H1 (cell line): Measurements from ENCODE around the gene RALGAPA2. TPM values are rescaled to one million over a fixed set of nuclear protein-coding genes. Genes with fewer than 3 reads are reported as not detected.

Experiments
- CTCF ChIA-PET: fragments of 300-600 bp; sonication (Branson Sonifier 250); formaldehyde crosslinking; loops from one replicate; lab custom pipeline; 2021; ENCODE audit not compliant: partially characterized antibody; lab: Charles Lee
- POLR2A ChIA-PET: fragments of 300-600 bp; sonication (Branson Sonifier 250); formaldehyde crosslinking; loops from one replicate; lab custom pipeline; 2021; ENCODE audit warnings: inconsistent platforms; ENCODE audit not compliant: partially characterized antibody; lab: Charles Lee
- DNase-seq, 2 experiments: peaks; one replicate each; pipeline versions ENCODE4 v3.0.0 to v3.0.0-alpha.2; 2010 to 2022; ENCODE audit warnings: low spot score in 2 of 2, low read depth in 1 of 2, mixed read lengths in 1 of 2
- FAIRE-seq: peaks from 2 replicates; lab custom pipeline; 2011; peaks lifted over from hg19 to GRCh38; lab: Jason Lieb, UNC
- H2AFZ ChIP-seq: 2 replicates; pipeline ENCODE4 v1.8.1; 2012; ENCODE audit warnings: low read length, inconsistent platforms
- H2AK5ac ChIP-seq: 2 replicates; pipeline ENCODE4 v1.6.1; 2013; ENCODE audit warnings: low read depth, low read length
- H2BK120ac ChIP-seq: replicated peaks from 2 replicates; pipeline ENCODE3; 2013; ENCODE audit warnings: low read depth, low read length, inconsistent platforms
- H2BK12ac ChIP-seq: 2 replicates; pipeline ENCODE4 v1.6.1; 2013; ENCODE audit warnings: low read depth, low read length
- H2BK15ac ChIP-seq: 2 replicates; pipeline ENCODE4 v1.6.1; 2013; ENCODE audit warnings: low read length
- H2BK20ac ChIP-seq: 2 replicates; pipeline ENCODE4 v1.6.1; 2013; ENCODE audit warnings: low read length
- H2BK5ac ChIP-seq: 2 replicates; pipeline ENCODE4 v1.6.1; 2013; ENCODE audit warnings: low read depth, low read length
- H3K14ac ChIP-seq: 2 replicates; pipeline ENCODE4 v1.6.1; 2013; ENCODE audit warnings: inconsistent platforms; ENCODE audit not compliant: insufficient read length
- H3K18ac ChIP-seq: 2 replicates; pipeline ENCODE4 v1.6.1; 2013; ENCODE audit warnings: low read length; ENCODE audit errors: extremely low read depth
- H3K23ac ChIP-seq: 2 replicates; pipeline ENCODE4 v1.6.1; 2013; ENCODE audit warnings: inconsistent platforms; ENCODE audit not compliant: insufficient read length
- H3K23me2 ChIP-seq: 2 replicates; pipeline ENCODE4 v1.6.1; 2013; ENCODE audit warnings: low read depth, low read length
- H3K27ac ChIP-seq: 2 replicates; pipeline ENCODE4 v1.6.1; 2011; ENCODE audit warnings: low read depth, low read length, inconsistent platforms
- H3K27me3 ChIP-seq, 4 experiments: replicated peaks in 1 of 4; 1 replicate in 1 of 4; 2 replicates in 3 of 4; pipeline versions ENCODE4 v1.6.1 to v1.8.1; 2011 to 2013; ENCODE audit warnings: low read length in 3 of 4, mild to moderate bottlenecking in 3 of 4, inconsistent platforms in 2 of 4, mixed read lengths in 2 of 4, moderate library complexity in 1 of 4; ENCODE audit not compliant: control insufficient read depth in 3 of 4, insufficient read depth in 3 of 4; ENCODE audit errors: extremely low read depth in 1 of 4
- H3K36me3 ChIP-seq, 4 experiments: 2 replicates each; pipeline versions ENCODE4 v1.6.1 to v1.8.1; 2011 to 2013; ENCODE audit warnings: mild to moderate bottlenecking in 4 of 4, low read length in 3 of 4, moderate library complexity in 2 of 4, control low read depth in 1 of 4, inconsistent platforms in 1 of 4; ENCODE audit not compliant: insufficient read depth in 4 of 4, control insufficient read depth in 2 of 4
- H3K4ac ChIP-seq: replicated peaks from 2 replicates; pipeline ENCODE3; 2013; ENCODE audit warnings: low read length, low read depth, mixed read lengths, inconsistent platforms; ENCODE audit not compliant: insufficient read length
- H3K4me1 ChIP-seq, 4 experiments: replicated peaks in 1 of 4; 1 replicate in 1 of 4; 2 replicates in 3 of 4; pipeline versions ENCODE4 v1.6.1 to v1.8.1; 2011 to 2013; ENCODE audit warnings: low read length in 3 of 4, inconsistent platforms in 2 of 4, mixed read lengths in 1 of 4; ENCODE audit not compliant: insufficient read depth in 4 of 4, control insufficient read depth in 3 of 4
- H3K4me2 ChIP-seq, 2 experiments: 2 replicates each; pipeline versions ENCODE4 v1.6.1 to v1.8.1; 2011 to 2013; ENCODE audit warnings: low read depth in 2 of 2, low read length in 2 of 2, control low read depth in 1 of 2, inconsistent platforms in 1 of 2, mild to moderate bottlenecking in 1 of 2; ENCODE audit not compliant: insufficient read depth in 1 of 2
- H3K4me3 ChIP-seq, 4 experiments: fragments of 200-600, 300-600 bp in 1 of 4; sonication (generic), shearing (Covaris generic), sonication (Bioruptor Twin) in 1 of 4; 2 replicates each; pipeline versions ENCODE4 v1.5.1 to v1.8.1; 2011 to 2016; ENCODE audit warnings: low read length in 4 of 4, low read depth in 3 of 4, control low read depth in 2 of 4, inconsistent platforms in 2 of 4, mild to moderate bottlenecking in 2 of 4, mixed read lengths in 1 of 4, moderate library complexity in 1 of 4; ENCODE audit not compliant: insufficient read depth in 2 of 4; ENCODE audit errors: extremely low read depth in 1 of 4
- H3K56ac ChIP-seq: replicated peaks from 2 replicates; pipeline ENCODE3; 2013; ENCODE audit warnings: low read depth, mild to moderate bottlenecking, mixed read lengths, low read length, inconsistent platforms; ENCODE audit not compliant: insufficient read length
- H3K79me1 ChIP-seq: 2 replicates; pipeline ENCODE4 v1.6.1; 2013; ENCODE audit warnings: low read depth, low read length, control low read depth
- H3K79me2 ChIP-seq, 2 experiments: 2 replicates each; pipeline versions ENCODE4 v1.6.1 to v1.8.1; 2012 to 2013; ENCODE audit warnings: low read length in 2 of 2, mild to moderate bottlenecking in 2 of 2, inconsistent platforms in 1 of 2; ENCODE audit not compliant: insufficient read depth in 2 of 2, control insufficient read depth in 1 of 2
- H3K9ac ChIP-seq, 4 experiments: replicated peaks in 1 of 4; 1 replicate in 1 of 4; 2 replicates in 3 of 4; pipeline versions ENCODE4 v1.6.1 to v1.8.1; 2011 to 2013; ENCODE audit warnings: low read depth in 3 of 4, low read length in 3 of 4, control low read depth in 2 of 4, mild to moderate bottlenecking in 2 of 4, moderate library complexity in 2 of 4, inconsistent platforms in 1 of 4; ENCODE audit errors: extremely low read depth in 1 of 4
- H3K9me3 ChIP-seq, 2 experiments: 2 replicates each; pipeline versions ENCODE4 v1.6.1 to v1.8.1; 2012 to 2013; ENCODE audit warnings: mild to moderate bottlenecking in 2 of 2, moderate library complexity in 2 of 2, control low read depth in 1 of 2, inconsistent platforms in 1 of 2, low read depth in 1 of 2, low read length in 1 of 2, mixed read lengths in 1 of 2; ENCODE audit not compliant: insufficient read depth in 2 of 2
- H4K20me1 ChIP-seq, 2 experiments: replicated peaks in 1 of 2; 2 replicates each; pipeline versions ENCODE3 to v1.8.1; 2011 to 2013; ENCODE audit warnings: inconsistent platforms in 2 of 2, low read length in 2 of 2, mild to moderate bottlenecking in 1 of 2; ENCODE audit not compliant: insufficient read depth in 2 of 2, control insufficient read depth in 1 of 2
- H4K5ac ChIP-seq: 2 replicates; pipeline ENCODE4 v1.6.1; 2013; ENCODE audit warnings: low read length, low read depth, mixed read lengths, inconsistent platforms; ENCODE audit not compliant: insufficient read length
- H4K8ac ChIP-seq: 2 replicates; pipeline ENCODE4 v1.8.0; 2013; ENCODE audit warnings: mild to moderate bottlenecking, moderate library complexity, low read length, inconsistent platforms; ENCODE audit not compliant: insufficient read depth; ENCODE audit errors: extremely low read depth
- H4K91ac ChIP-seq: replicated peaks from 2 replicates; pipeline ENCODE3; 2013; ENCODE audit warnings: low read length, mixed read lengths, inconsistent platforms; ENCODE audit not compliant: insufficient read length
- ASH2L ChIP-seq: fragments of 200-600, 300-600 bp; sonication (generic); IDR thresholded peaks from one replicate; pipeline ENCODE4 v1.7.1; 2017; ENCODE audit warnings: low read length
- CBX5 ChIP-seq: fragments of 300-800, 300-1000 bp; sonication (generic); IDR thresholded peaks from 2 replicates; pipeline ENCODE4 v1.7.1; 2016; ENCODE audit warnings: antibody characterized with exemption, low read length, low read depth
- CREB1 ChIP-seq: IDR thresholded peaks from 2 replicates; pipeline ENCODE4 v1.6.1; 2012; ENCODE audit warnings: inconsistent platforms
- CTBP2 ChIP-seq: IDR thresholded peaks from 2 replicates; pipeline ENCODE4 v1.7.0; 2011; ENCODE audit warnings: borderline replicate concordance, mild to moderate bottlenecking, moderate library complexity, mixed read lengths, low read length; ENCODE audit not compliant: insufficient read depth, insufficient read length
- EP300 ChIP-seq, 2 experiments: IDR thresholded peaks; 1 replicate in 1 of 2; 2 replicates in 1 of 2; pipeline ENCODE4 v1.6.1; 2011 to 2012; ENCODE audit warnings: low read depth in 2 of 2, low read length in 2 of 2, mild to moderate bottlenecking in 2 of 2, borderline replicate concordance in 1 of 2, inconsistent platforms in 1 of 2, moderate library complexity in 1 of 2
- EZH2 ChIP-seq: fragments of 200-600 bp; sonication (generic); IDR thresholded peaks from 2 replicates; pipeline ENCODE4 v1.7.1; 2012; ENCODE audit warnings: low read depth, mild to moderate bottlenecking, moderate library complexity, low read length, inconsistent platforms; ENCODE audit not compliant: severe bottlenecking
- FOSL1 ChIP-seq: IDR thresholded peaks from 2 replicates; pipeline ENCODE4 v1.6.1; 2011; ENCODE audit warnings: mild to moderate bottlenecking, low read depth, low read length, moderate library complexity; ENCODE audit not compliant: insufficient read depth
- GTF2F1 ChIP-seq: IDR thresholded peaks from 2 replicates; pipeline ENCODE4 v1.6.1; 2012; ENCODE audit warnings: low read depth, low read length, improper control_type of control experiment, borderline replicate concordance
- KDM5A ChIP-seq: fragments of 200-600 bp; IDR thresholded peaks from 2 replicates; pipeline ENCODE4 v1.7.1; 2012; ENCODE audit warnings: mild to moderate bottlenecking, low read length, inconsistent platforms, mixed read lengths
- MAFK ChIP-seq: IDR thresholded peaks from 2 replicates; pipeline ENCODE4 v1.6.1; 2012; ENCODE audit warnings: low read depth, mild to moderate bottlenecking, improper control_type of control experiment, low read length
- POLR2AphosphoS5 ChIP-seq: IDR thresholded peaks from 2 replicates; pipeline ENCODE4 v1.6.1; 2011; ENCODE audit warnings: low read depth, low read length
- RXRA ChIP-seq: IDR thresholded peaks from 2 replicates; pipeline ENCODE4 v1.6.1; 2011; ENCODE audit warnings: low read depth, mild to moderate bottlenecking, low read length, moderate library complexity; ENCODE audit not compliant: insufficient read depth
- SRF ChIP-seq: IDR thresholded peaks from 2 replicates; pipeline ENCODE4 v1.6.1; 2011; ENCODE audit warnings: mild to moderate bottlenecking, low read depth, low read length, moderate library complexity
- TAF1 ChIP-seq: IDR thresholded peaks from 2 replicates; pipeline ENCODE4 v1.6.1; 2011; ENCODE audit warnings: mild to moderate bottlenecking, low read depth, low read length
- YY1 ChIP-seq: IDR thresholded peaks from 2 replicates; pipeline ENCODE4 v1.6.1; 2011; ENCODE audit warnings: low read depth, mild to moderate bottlenecking, low read length
- WGBS, 2 experiments: shearing (Covaris generic) in 1 of 2; methylation state at CpG; one replicate each; pipeline versions ENCODE4 v1.1.6 to v1.1.7; 2013 to 2015; ENCODE audit warnings: low lambda C conversion rate in 2 of 2, mixed read lengths in 2 of 2, inconsistent platforms in 1 of 2, low coverage in 1 of 2, missing lambda C conversion rate in 1 of 2; ENCODE audit not compliant: insufficient replicate concordance in 2 of 2, insufficient coverage in 1 of 2, insufficient read length in 1 of 2; ENCODE audit errors: extremely low coverage in 1 of 2, missing lambda C conversion rate in 1 of 2; 5-methylcytosine and 5-hydroxymethylcytosine counted together
- polyA plus RNA-seq, 7 experiments: library from polyadenylated mRNA; depleted of rRNA in 3 of 7; stranded (reverse) in 5 of 7; unstranded in 2 of 7; fragments of >200 nt in 5 of 7; fragments of 200-250 nt in 2 of 7; gene quantifications; 1 replicate in 5 of 7; 2 replicates in 1 of 7; 4 replicates in 1 of 7; pipeline versions ENCODE4 v1.2.1 to v1.2.3, GENCODE V29; 2011 to 2013; ENCODE audit warnings: missing spikeins in 2 of 7, mixed read lengths in 2 of 7
- total RNA-seq: library from RNA; stranded (reverse); fragmentation: NEBNext Ultra II Directional; extraction: Animal tissue kit (Norgen Biotek cat#: 25700); gene quantifications from 2 replicates; pipeline ENCODE4 v1.2.1, GENCODE V29; 2021

The RALGAPA2 gene
- total and polyA plus RNA-seq, 2 of the 8 experiments (the other 6 are each of a cell fraction or from before 2014, with no cell fraction given): 5.1 to 25.5 TPM

DNA sequence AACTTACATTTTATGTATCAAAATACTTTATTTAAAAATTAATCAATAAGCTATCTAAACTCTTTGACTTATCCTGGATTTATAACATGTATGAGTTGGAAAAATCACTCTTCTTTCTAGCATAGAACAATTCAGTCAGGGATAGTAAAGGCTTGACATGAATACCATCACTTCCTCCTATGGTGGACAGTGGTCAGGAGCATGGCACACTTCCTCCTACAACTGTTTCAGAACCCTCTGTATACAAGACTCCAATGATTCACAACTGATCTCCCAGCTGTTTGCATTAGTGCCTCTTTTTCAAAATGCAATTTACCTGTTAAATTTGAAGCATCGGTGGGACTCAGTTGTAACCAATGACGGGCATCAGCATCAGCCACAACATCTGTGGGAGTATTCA is 129.7 kb downstream of the RALGAPA2 start:
- FAIRE-seq: no peak
- CTCF ChIA-PET: interaction anchor here (0.6 to 3.0 kb wide), 2 partner anchors 11 to 134 kb away, joined by 5 to 24 read pairs; no protein-coding TSS in a partner anchor
- no peak for TF ChIP-seq POLR2AphosphoS5
- no peak for TF ChIP-seq TAF1
- TF ChIP-seq EP300 (IDR thresholded peaks at IDR 0.05; ENCODE audit: borderline replicate concordance in 1 of 2, low read depth in 2 of 2, low read length in 2 of 2): no peak
- TF ChIP-seq GTF2F1: no peak
- TF ChIP-seq KDM5A: no peak
- TF ChIP-seq CTBP2: no peak
- no peak for TF ChIP-seq EZH2
- TF ChIP-seq CBX5: no peak
- TF ChIP-seq RXRA: no peak
- TF ChIP-seq SRF: no peak
- TF ChIP-seq CREB1: no peak
- TF ChIP-seq MAFK: no peak
- no peak for TF ChIP-seq FOSL1
- TF ChIP-seq ASH2L: no peak
- no peak for TF ChIP-seq YY1

More for the DNA sequence above, 129.7 kb downstream of the RALGAPA2 start:
- DNase-seq: no peak
- Histone ChIP-seq H2BK15ac (no peak overlapping the region), H3K27me3 (no peaks in the 10 kb centered on the region), H3K9ac (no peak overlapping the region), H3K79me2 (no peaks in the 10 kb centered on the region), H4K8ac (no peak overlapping the region), H3K9me3 (no peaks in the 10 kb centered on the region), H3K18ac (no peak overlapping the region), H4K5ac (no peak overlapping the region), H3K79me1 (no peaks in the 10 kb centered on the region), H3K56ac (no peak overlapping the region), H2AK5ac (no peak overlapping the region), H4K91ac (no peak overlapping the region), H3K23me2 (no peaks in the 10 kb centered on the region), H2AFZ (no peak overlapping the region), H3K4ac (no peak overlapping the region), H2BK12ac (no peak overlapping the region), H3K14ac (no peak overlapping the region), H3K36me3 (peaks cover 2 to 27% (median 6%) of the 10 kb centered on the region in 4 experiments; a peak in 7 of 8 replicates), H2BK120ac (no peak overlapping the region), H3K4me2 (no peak overlapping the region), H2BK20ac (no peak overlapping the region), H3K27ac (no peak overlapping the region), H3K4me1 (peaks cover 0 to 5% (median 1%) of the 10 kb centered on the region in 4 experiments; a peak in 2 of 7 replicates), H4K20me1 (no peaks in the 10 kb centered on the region), H2BK5ac (no peak overlapping the region), H3K23ac (no peak overlapping the region), H3K4me3 (no peak overlapping the region)
- WGBS, 2 experiments: 92% methylated on average over 2 of the region's 2 CpGs; no CpG with 5 or more reads in 1 of the 2 experiments
- POLR2A ChIA-PET: no interaction called here
